HFFc6 (cell line): ENCODE results near the gene SLC12A8. TPM values are rescaled to one million over a fixed set of nuclear protein-coding genes. Genes with fewer than 3 reads are reported as not detected.

Experiments used
- DNase-seq: peaks from one replicate; pipeline ENCODE4 v3.0.0-alpha.2; 2018
- H3K27ac Mint-ChIP-seq: 2 replicates; pipeline ENCODE4 v1.8.0; 2020; ENCODE audit warnings: mild to moderate bottlenecking, mixed read lengths
- H3K27me3 Mint-ChIP-seq: 2 replicates; pipeline ENCODE4 v1.8.0; 2021; ENCODE audit warnings: mild to moderate bottlenecking, moderate library complexity, mixed read lengths; ENCODE audit not compliant: insufficient read depth
- H3K36me3 Mint-ChIP-seq: 2 replicates; pipeline ENCODE4 v1.8.0; 2021; ENCODE audit warnings: low read depth, mixed read lengths
- H3K4me1 Mint-ChIP-seq: 2 replicates; pipeline ENCODE4 v1.8.0; 2020; ENCODE audit warnings: low read depth, mixed read lengths
- H3K4me3 Mint-ChIP-seq: 2 replicates; pipeline ENCODE4 v1.8.0; 2020; ENCODE audit warnings: mild to moderate bottlenecking, moderate library complexity, mixed read lengths
- H3K9me3 Mint-ChIP-seq: 2 replicates; pipeline ENCODE4 v1.8.0; 2020; ENCODE audit warnings: mild to moderate bottlenecking, mixed read lengths
- total RNA-seq, 6 experiments: library from RNA; stranded (reverse); fragmentation: NEBNext Ultra II Directional; extraction: Animal tissue kit (Norgen Biotek cat#: 25700); gene quantifications; 2 replicates in 1 of 6; 3 replicates in 5 of 6; pipeline ENCODE4 v1.2.3, GENCODE V29; 2021
- TF ChIP-seq, protein P1 (sequence below): fragments of 200-600 bp; sonication (generic); IDR thresholded peaks from 2 replicates; pipeline ENCODE4 v1.5.0; 2021; ENCODE audit warnings: antibody characterized with exemption, mild to moderate bottlenecking

SLC12A8 gene
- total RNA-seq, 6 experiments from 2014 or later: 1.8 to 4.6 (median 3.7) TPM

DNA sequence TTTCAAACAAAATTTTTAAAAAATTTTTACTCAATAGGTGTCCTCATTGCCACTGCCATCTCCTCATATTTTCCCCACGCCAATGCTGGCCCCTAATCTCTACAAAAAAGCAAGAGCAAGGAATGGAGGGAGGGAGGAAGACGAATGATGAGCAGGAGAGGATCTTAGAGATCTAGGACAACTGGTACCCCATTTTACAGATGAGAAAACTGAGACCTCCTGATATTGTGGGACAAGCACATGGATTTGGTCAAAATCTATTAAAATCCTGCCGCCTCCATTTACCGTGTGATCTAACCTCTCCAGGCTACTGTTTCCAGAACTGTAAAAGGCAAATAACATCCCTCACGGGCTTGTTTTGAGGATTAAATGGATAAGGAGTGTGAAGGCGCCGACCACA is 161.3 kb downstream of the SLC12A8 start:
- H3K27ac Mint-ChIP-seq: peak overlapping the region; percentile 90
- peaks cover 48% of the 10 kb centered on the region for H3K36me3 Mint-ChIP-seq
- no peaks in the 10 kb centered on the region for H3K9me3 Mint-ChIP-seq
- H3K4me1 Mint-ChIP-seq: peaks cover 61% of the 10 kb centered on the region
- H3K27me3 Mint-ChIP-seq: peaks cover 6% of the 10 kb centered on the region
- no peak for DNase-seq
- TF ChIP-seq, protein P1, sequence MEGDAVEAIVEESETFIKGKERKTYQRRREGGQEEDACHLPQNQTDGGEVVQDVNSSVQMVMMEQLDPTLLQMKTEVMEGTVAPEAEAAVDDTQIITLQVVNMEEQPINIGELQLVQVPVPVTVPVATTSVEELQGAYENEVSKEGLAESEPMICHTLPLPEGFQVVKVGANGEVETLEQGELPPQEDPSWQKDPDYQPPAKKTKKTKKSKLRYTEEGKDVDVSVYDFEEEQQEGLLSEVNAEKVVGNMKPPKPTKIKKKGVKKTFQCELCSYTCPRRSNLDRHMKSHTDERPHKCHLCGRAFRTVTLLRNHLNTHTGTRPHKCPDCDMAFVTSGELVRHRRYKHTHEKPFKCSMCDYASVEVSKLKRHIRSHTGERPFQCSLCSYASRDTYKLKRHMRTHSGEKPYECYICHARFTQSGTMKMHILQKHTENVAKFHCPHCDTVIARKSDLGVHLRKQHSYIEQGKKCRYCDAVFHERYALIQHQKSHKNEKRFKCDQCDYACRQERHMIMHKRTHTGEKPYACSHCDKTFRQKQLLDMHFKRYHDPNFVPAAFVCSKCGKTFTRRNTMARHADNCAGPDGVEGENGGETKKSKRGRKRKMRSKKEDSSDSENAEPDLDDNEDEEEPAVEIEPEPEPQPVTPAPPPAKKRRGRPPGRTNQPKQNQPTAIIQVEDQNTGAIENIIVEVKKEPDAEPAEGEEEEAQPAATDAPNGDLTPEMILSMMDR: no peak
- peak overlapping the region; percentile 94 for H3K4me3 Mint-ChIP-seq

DNA sequence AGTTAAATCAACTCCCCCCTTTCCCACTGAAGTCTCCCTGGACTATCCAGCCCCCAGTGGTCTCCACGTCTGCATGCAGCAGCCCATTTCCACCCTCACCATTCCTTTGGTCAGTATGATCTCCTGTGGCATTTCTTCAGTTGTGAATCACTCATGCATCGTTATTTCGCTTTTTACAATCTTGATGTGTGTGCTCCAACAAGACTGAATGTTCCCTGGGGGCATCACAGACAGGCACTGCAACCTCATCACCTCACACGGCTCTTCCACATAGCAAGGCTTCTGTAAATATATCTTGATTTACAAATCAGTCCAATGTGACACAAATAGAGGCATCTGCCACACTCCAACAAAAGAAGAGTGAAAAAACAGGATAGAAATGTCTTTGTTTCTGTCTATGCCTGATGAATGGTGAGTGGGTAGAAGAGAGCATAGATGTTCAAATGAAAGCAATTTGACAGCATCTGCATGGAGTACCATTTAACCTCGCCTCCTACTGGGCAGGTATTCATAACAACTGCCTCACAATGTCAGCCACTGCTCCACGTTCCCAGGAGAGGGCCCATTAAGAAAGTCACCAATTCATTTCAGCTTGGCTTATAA is 162.0 kb downstream of the SLC12A8 start:
- no peak for DNase-seq
- Mint-ChIP-seq H3K27ac (peak overlapping the region; percentile 1; the same call in 1 of the 2 replicates), H3K36me3 (peaks cover 48% of the 10 kb centered on the region), H3K27me3 (peaks cover 6% of the 10 kb centered on the region), H3K4me3 (no peak overlapping the region; the same call in 1 of the 2 replicates), H3K4me1 (peaks cover 59% of the 10 kb centered on the region), H3K9me3 (no peaks in the 10 kb centered on the region)
- TF ChIP-seq, protein P1: peak; percentile 16; the same call in 1 of the 2 replicates

DNA sequence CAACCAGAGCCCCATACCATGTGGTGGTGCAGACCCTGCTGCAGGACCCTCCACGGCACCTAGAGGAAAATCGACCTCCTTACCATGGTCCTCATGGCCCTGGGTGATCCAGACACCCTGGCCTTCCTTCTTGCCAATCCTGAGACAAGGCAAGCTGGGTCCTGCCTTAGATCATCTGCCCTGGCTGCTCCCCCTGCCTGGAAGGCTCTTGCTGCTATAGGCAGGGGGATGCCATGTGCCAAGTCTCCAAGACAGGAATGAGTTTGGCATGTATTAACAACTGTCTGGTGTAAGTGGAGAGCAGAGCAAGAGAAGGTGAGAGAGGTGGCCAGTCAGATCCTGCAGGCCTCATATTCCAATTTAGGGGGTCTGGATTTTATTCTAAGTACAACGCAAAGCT is 164.3 kb downstream of the SLC12A8 start:
- H3K27ac Mint-ChIP-seq: no peak overlapping the region
- H3K36me3 Mint-ChIP-seq: peaks cover 32% of the 10 kb centered on the region
- TF ChIP-seq, protein P1: no peak
- no peak overlapping the region for H3K4me3 Mint-ChIP-seq
- no peak for DNase-seq
- H3K4me1 Mint-ChIP-seq: peaks cover 48% of the 10 kb centered on the region
- H3K27me3 Mint-ChIP-seq: peaks cover 4% of the 10 kb centered on the region
- H3K9me3 Mint-ChIP-seq: no peaks in the 10 kb centered on the region

DNA sequence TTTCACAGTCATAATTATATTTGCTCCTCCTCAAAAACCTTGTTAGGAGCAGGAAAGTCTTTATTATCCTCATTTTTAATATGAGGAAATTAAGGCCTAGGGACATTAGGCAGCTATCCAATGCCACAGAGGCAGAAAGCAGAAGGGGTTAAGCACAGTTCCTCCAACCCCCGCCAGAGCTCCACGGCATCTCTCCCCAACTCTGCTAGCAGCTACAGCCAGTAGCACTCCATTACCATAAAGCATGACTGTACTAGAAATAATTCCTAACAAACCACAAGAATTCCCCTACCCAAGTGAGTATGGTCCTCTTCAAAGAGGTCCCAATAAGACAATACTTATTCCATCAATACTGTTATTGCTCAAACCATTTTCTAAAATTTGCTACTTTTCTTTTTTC is 166.6 kb downstream of the SLC12A8 start:
- H3K27ac Mint-ChIP-seq: no peak overlapping the region
- peak; percentile 83 for DNase-seq
- H3K9me3 Mint-ChIP-seq: no peaks in the 10 kb centered on the region
- TF ChIP-seq, protein P1: peak; percentile 59
- H3K4me3 Mint-ChIP-seq: no peak overlapping the region; the same call in 1 of the 2 replicates
- peaks cover 40% of the 10 kb centered on the region for H3K36me3 Mint-ChIP-seq
- H3K27me3 Mint-ChIP-seq: peaks cover 4% of the 10 kb centered on the region; the same call in 1 of the 2 replicates
- H3K4me1 Mint-ChIP-seq: peaks cover 40% of the 10 kb centered on the region

DNA sequence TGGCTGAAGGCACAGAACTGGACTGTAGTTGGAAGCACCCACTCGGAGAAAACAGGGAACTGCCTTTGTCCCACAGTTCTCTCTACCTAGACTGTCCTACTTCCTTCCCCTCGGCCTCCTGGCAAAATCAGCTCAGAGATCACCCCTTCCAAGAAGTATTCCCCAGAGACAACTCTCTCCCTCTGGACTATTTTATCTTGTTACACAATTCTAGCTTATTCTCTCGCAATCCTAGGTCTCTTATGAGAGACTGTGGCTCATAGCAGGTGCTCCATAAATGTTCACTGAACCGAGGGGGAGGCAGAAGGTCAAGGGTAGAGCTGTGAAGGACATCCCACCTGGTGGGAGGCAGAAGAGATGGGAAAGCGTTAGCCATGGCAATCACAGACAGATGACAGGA is 167.4 kb downstream of the SLC12A8 start:
- TF ChIP-seq, protein P1: no peak
- H3K4me3 Mint-ChIP-seq: no peak overlapping the region
- H3K27me3 Mint-ChIP-seq: peaks cover 4% of the 10 kb centered on the region; the same call in 1 of the 2 replicates
- DNase-seq: no peak
- H3K27ac Mint-ChIP-seq: no peak overlapping the region
- no peaks in the 10 kb centered on the region for H3K9me3 Mint-ChIP-seq
- H3K4me1 Mint-ChIP-seq: peaks cover 40% of the 10 kb centered on the region
- peaks cover 34% of the 10 kb centered on the region for H3K36me3 Mint-ChIP-seq
